Large intestine (tissue), 3 donors: ENCODE results near the gene MAMLD1. TPM values are rescaled to one million over a fixed set of nuclear protein-coding genes. Genes with fewer than 3 reads are reported as not detected.

ENCODE experiments used
- DNase-seq, 2 donors: peaks; one replicate each; pipeline versions ENCODE4 v3.0.0 to v3.0.0-alpha.2; 2013
- H3K27ac ChIP-seq: one replicate; pipeline ENCODE4 v1.5.1; 2013; ENCODE audit warnings: low read length
- H3K27me3 ChIP-seq: 2 replicates; pipeline ENCODE4 v1.6.1; 2013; ENCODE audit warnings: low read length; ENCODE audit not compliant: control insufficient read depth, insufficient read depth
- H3K36me3 ChIP-seq: 2 replicates; pipeline ENCODE4 v1.6.1; 2013; ENCODE audit warnings: low read length; ENCODE audit not compliant: control insufficient read depth, insufficient read depth
- H3K4me1 ChIP-seq: one replicate; pipeline ENCODE4 v1.6.1; 2013; ENCODE audit warnings: low read length; ENCODE audit not compliant: control insufficient read depth, insufficient read depth
- H3K4me3 ChIP-seq: one replicate; pipeline ENCODE4 v1.5.1; 2013; ENCODE audit warnings: low read length
- H3K9me3 ChIP-seq: one replicate; pipeline ENCODE4 v1.6.1; 2013; ENCODE audit warnings: mild to moderate bottlenecking, low read depth, low read length, moderate library complexity; ENCODE audit not compliant: control insufficient read depth
- WGBS: methylation state at CpG from one replicate; pipeline ENCODE4 v1.1.5; 2013; ENCODE audit warnings: low lambda C conversion rate; ENCODE audit not compliant: insufficient coverage; 5-methylcytosine and 5-hydroxymethylcytosine counted together
- polyA plus RNA-seq: library from polyadenylated mRNA; unstranded; fragments of 120-200 nt; gene quantifications from one replicate; pipeline ENCODE4 v1.2.1, GENCODE V29; 2013

The MAMLD1 gene
- polyA plus RNA-seq, 1 donor: 3.8 TPM

DNA sequence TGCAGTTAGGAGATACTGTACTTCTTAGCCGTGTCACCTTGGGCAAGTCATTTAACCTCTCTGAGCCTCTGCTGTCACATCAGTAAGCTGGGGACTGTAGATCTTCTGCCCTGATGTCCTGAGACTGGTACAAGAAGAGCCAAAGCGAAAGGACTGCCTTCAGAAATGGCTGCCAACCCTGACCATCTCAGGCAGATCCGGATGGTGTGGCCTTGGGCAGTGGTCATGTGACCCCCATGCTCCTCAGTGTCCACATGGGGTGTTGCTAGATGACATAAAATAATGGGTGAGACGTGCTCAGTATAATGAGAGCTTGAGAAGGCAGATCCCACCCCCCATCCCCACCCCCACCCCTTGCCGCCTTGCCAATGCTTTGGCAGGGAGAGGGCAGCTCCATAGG is 144.9 kb downstream of the MAMLD1 start:
- no peaks in the 10 kb centered on the region for H3K9me3 ChIP-seq
- peaks cover 8% of the 10 kb centered on the region for H3K4me1 ChIP-seq
- WGBS: no CpG with 5 or more reads among the region's 5 CpGs
- no peaks in the 10 kb centered on the region for H3K27me3 ChIP-seq
- H3K27ac ChIP-seq: no peak overlapping the region
- no peak overlapping the region for H3K4me3 ChIP-seq
- DNase-seq: no peak
- H3K36me3 ChIP-seq: no peaks in the 10 kb centered on the region

- WGBS: no CpG with 5 or more reads among the region's 16 CpGs
- no peaks in the 10 kb centered on the region for H3K9me3 ChIP-seq
- peak; percentile 20 to 52 for DNase-seq
- H3K27ac ChIP-seq: no peak overlapping the region
- H3K27me3 ChIP-seq: no peaks in the 10 kb centered on the region
- H3K36me3 ChIP-seq: no peaks in the 10 kb centered on the region
- peaks cover 8% of the 10 kb centered on the region for H3K4me1 ChIP-seq
- no peak overlapping the region for H3K4me3 ChIP-seq
Observed at GRCh38 chrX:150508451-150509367, 145.6 kb downstream of the MAMLD1 start.

- WGBS: no CpG with 5 or more reads among the region's 5 CpGs
- Histone ChIP-seq H3K9me3 (no peaks in the 10 kb centered on the region), H3K36me3 (no peaks in the 10 kb centered on the region), H3K27me3 (no peaks in the 10 kb centered on the region), H3K4me3 (no peak overlapping the region), H3K27ac (no peak overlapping the region), H3K4me1 (peaks cover 8% of the 10 kb centered on the region)
- no peak for DNase-seq
Observed at GRCh38 chrX:150509703-150510102, 146.6 kb downstream of the MAMLD1 start.

DNA sequence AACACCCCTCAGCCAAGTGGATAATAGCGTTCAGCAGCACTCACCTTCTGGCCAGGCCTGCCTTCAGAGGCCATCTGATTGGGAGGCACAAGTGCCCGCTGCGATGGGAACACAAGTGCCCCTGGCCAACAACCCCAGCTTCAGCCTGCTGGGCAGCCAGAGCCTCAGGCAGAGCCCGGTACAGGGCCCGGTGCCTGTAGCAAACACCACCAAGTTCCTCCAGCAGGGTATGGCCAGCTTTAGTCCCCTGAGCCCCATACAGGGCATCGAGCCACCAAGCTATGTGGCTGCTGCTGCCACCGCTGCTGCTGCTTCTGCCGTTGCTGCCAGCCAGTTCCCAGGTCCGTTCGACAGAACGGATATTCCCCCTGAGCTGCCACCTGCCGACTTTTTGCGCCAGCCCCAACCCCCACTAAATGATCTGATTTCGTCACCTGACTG is 149.4 kb downstream of the MAMLD1 start:
- Histone ChIP-seq H3K27me3 (no peaks in the 10 kb centered on the region), H3K9me3 (no peaks in the 10 kb centered on the region), H3K27ac (no peak overlapping the region), H3K36me3 (no peaks in the 10 kb centered on the region), H3K4me1 (peaks cover 8% of the 10 kb centered on the region), H3K4me3 (no peak overlapping the region)
- no CpG with 5 or more reads among the region's 14 CpGs for WGBS
- DNase-seq: no peak

GRCh38 chrX:150513544-150513943 is 150.4 kb downstream of the MAMLD1 start:
- DNase-seq: no peak
- Histone ChIP-seq H3K4me3 (no peak overlapping the region), H3K4me1 (peaks cover 8% of the 10 kb centered on the region), H3K9me3 (no peaks in the 10 kb centered on the region), H3K36me3 (no peaks in the 10 kb centered on the region), H3K27ac (no peak overlapping the region), H3K27me3 (no peaks in the 10 kb centered on the region)
- no CpG with 5 or more reads among the region's 9 CpGs for WGBS

- DNase-seq: no peak
- no peaks in the 10 kb centered on the region for H3K9me3 ChIP-seq
- H3K4me3 ChIP-seq: no peak overlapping the region
- H3K27ac ChIP-seq: no peak overlapping the region
- H3K36me3 ChIP-seq: no peaks in the 10 kb centered on the region
- WGBS: no CpG with 5 or more reads among the region's 4 CpGs
- H3K27me3 ChIP-seq: no peaks in the 10 kb centered on the region
- no peaks in the 10 kb centered on the region for H3K4me1 ChIP-seq
Observed at GRCh38 chrX:150514462-150514861, 151.3 kb downstream of the MAMLD1 start.

- Histone ChIP-seq H3K4me1 (no peaks in the 10 kb centered on the region), H3K27ac (no peak overlapping the region), H3K4me3 (no peak overlapping the region), H3K27me3 (no peaks in the 10 kb centered on the region), H3K36me3 (no peaks in the 10 kb centered on the region), H3K9me3 (no peaks in the 10 kb centered on the region)
- no CpG with 5 or more reads among the region's 1 CpG for WGBS
- DNase-seq: no peak
Observed at GRCh38 chrX:150515801-150516200, 152.7 kb downstream of the MAMLD1 start.

GRCh38 chrX:150517303-150517910 is 154.3 kb downstream of the MAMLD1 start:
- no peak for DNase-seq
- Histone ChIP-seq H3K4me1 (no peaks in the 10 kb centered on the region), H3K27ac (no peak overlapping the region), H3K4me3 (no peak overlapping the region), H3K9me3 (no peaks in the 10 kb centered on the region), H3K36me3 (no peaks in the 10 kb centered on the region), H3K27me3 (no peaks in the 10 kb centered on the region)
- no CpG with 5 or more reads among the region's 4 CpGs for WGBS

DNA sequence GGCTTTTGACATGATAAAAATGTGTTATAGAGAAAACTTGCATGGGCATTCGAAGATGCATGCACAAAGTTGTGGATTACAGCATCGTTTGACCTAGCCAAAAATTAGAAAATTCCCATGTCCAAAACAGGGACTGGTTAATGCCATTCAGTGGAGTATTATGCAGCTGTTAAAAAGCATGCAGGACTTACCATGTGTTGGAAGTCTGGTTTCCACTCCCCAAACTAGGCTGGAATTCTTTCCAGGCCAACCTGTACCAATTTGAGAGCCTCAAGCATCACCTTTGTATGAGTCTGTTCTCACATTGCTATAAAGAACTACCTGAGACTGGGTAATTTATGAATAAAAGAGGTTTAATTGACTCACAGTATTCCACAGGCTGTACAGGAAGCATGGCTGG is 159.4 kb downstream of the MAMLD1 start:
- no CpG with 5 or more reads among the region's 2 CpGs for WGBS
- Histone ChIP-seq H3K36me3 (no peaks in the 10 kb centered on the region), H3K27ac (no peak overlapping the region), H3K4me3 (no peak overlapping the region), H3K9me3 (no peaks in the 10 kb centered on the region), H3K4me1 (no peaks in the 10 kb centered on the region), H3K27me3 (no peaks in the 10 kb centered on the region)
- DNase-seq: no peak

GRCh38 chrX:150525061-150525919 is 162.2 kb downstream of the MAMLD1 start:
- H3K4me1 ChIP-seq: no peaks in the 10 kb centered on the region
- no peak overlapping the region for H3K27ac ChIP-seq
- no peak for DNase-seq
- H3K36me3 ChIP-seq: no peaks in the 10 kb centered on the region
- no peak overlapping the region for H3K4me3 ChIP-seq
- no peaks in the 10 kb centered on the region for H3K9me3 ChIP-seq
- no CpG with 5 or more reads among the region's 10 CpGs for WGBS
- H3K27me3 ChIP-seq: no peaks in the 10 kb centered on the region
